Astrocyte (in vitro differentiated cells and primary cell): ENCODE results near the gene PDE4A. TPM values are rescaled to one million over a fixed set of nuclear protein-coding genes. Genes with fewer than 3 reads are reported as not detected.

ENCODE experiments used
- DNase-seq: peaks from one replicate; pipeline ENCODE4 v3.0.0-alpha.2; 2010; ENCODE audit warnings: low read depth
- FAIRE-seq: peaks from 2 replicates; lab custom pipeline; 2011; peaks lifted over from hg19 to GRCh38; lab: Jason Lieb, UNC
- H2AFZ ChIP-seq: 2 replicates; pipeline ENCODE4 v1.6.0; 2012; ENCODE audit warnings: low read depth, low read length, inconsistent platforms
- H3K27ac ChIP-seq: 2 replicates; pipeline ENCODE4 v1.5.1; 2011; ENCODE audit warnings: low read depth, low read length, inconsistent platforms
- H3K27me3 ChIP-seq: 2 replicates; pipeline ENCODE4 v1.6.0; 2011; ENCODE audit warnings: low read length, inconsistent platforms; ENCODE audit not compliant: insufficient read depth
- H3K36me3 ChIP-seq: 2 replicates; pipeline ENCODE4 v1.5.1; 2011; ENCODE audit warnings: low read length, inconsistent platforms; ENCODE audit not compliant: insufficient read depth
- H3K4me1 ChIP-seq: 2 replicates; pipeline ENCODE4 v1.5.1; 2011; ENCODE audit warnings: low read length, inconsistent platforms; ENCODE audit not compliant: insufficient read depth
- H3K4me2 ChIP-seq: 2 replicates; pipeline ENCODE4 v1.6.0; 2012; ENCODE audit warnings: low read length, inconsistent platforms
- H3K4me3 ChIP-seq: 2 replicates; pipeline ENCODE4 v1.5.1; 2011; ENCODE audit warnings: low read depth, mild to moderate bottlenecking, low read length, inconsistent platforms; ENCODE audit not compliant: insufficient read depth
- H3K79me2 ChIP-seq: 2 replicates; pipeline ENCODE4 v1.6.0; 2012; ENCODE audit warnings: mild to moderate bottlenecking, low read length, inconsistent platforms; ENCODE audit not compliant: insufficient read depth
- H3K9ac ChIP-seq: 2 replicates; pipeline ENCODE4 v1.6.0; 2012; ENCODE audit warnings: mild to moderate bottlenecking, low read length, inconsistent platforms
- H3K9me3 ChIP-seq: 2 replicates; pipeline ENCODE4 v1.5.1; 2012; ENCODE audit warnings: low read depth, mild to moderate bottlenecking, low read length, inconsistent platforms; ENCODE audit not compliant: insufficient read depth
- H4K20me1 ChIP-seq: 2 replicates; pipeline ENCODE4 v1.6.0; 2012; ENCODE audit warnings: low read length, inconsistent platforms; ENCODE audit not compliant: insufficient read depth
- H3K27ac Mint-ChIP-seq: one replicate; pipeline ENCODE4 v1.8.0; 2021; ENCODE audit warnings: mild to moderate bottlenecking, mixed read lengths; ENCODE audit not compliant: unreplicated experiment
- H3K27me3 Mint-ChIP-seq: one replicate; pipeline ENCODE4 v1.8.0; 2021; ENCODE audit warnings: low read depth, mixed read lengths; ENCODE audit not compliant: unreplicated experiment
- H3K36me3 Mint-ChIP-seq: one replicate; pipeline ENCODE4 v1.8.0; 2021; ENCODE audit warnings: low read depth, mixed read lengths; ENCODE audit not compliant: unreplicated experiment
- H3K4me1 Mint-ChIP-seq: one replicate; pipeline ENCODE4 v1.8.0; 2021; ENCODE audit warnings: low read depth, mixed read lengths; ENCODE audit not compliant: unreplicated experiment
- H3K4me3 Mint-ChIP-seq: one replicate; pipeline ENCODE4 v1.8.0; 2021; ENCODE audit warnings: mild to moderate bottlenecking, moderate library complexity, mixed read lengths; ENCODE audit not compliant: unreplicated experiment
- H3K9me3 Mint-ChIP-seq: one replicate; pipeline ENCODE4 v1.8.0; 2021; ENCODE audit warnings: mild to moderate bottlenecking, mixed read lengths; ENCODE audit not compliant: unreplicated experiment
- EZH2 ChIP-seq: IDR thresholded peaks from 2 replicates; pipeline ENCODE4 v1.6.1; 2012; ENCODE audit warnings: mild to moderate bottlenecking, low read length, inconsistent platforms; ENCODE audit not compliant: insufficient read depth
- total RNA-seq: library from RNA; stranded (reverse); gene quantifications from 2 replicates; pipeline ENCODE4 v1.2.1, GENCODE V29; 2021
- TF ChIP-seq, protein P1 (sequence below): IDR thresholded peaks from 2 replicates; pipeline ENCODE4 v1.5.1; 2011; ENCODE audit warnings: low read depth, mild to moderate bottlenecking, inconsistent platforms, low read length, moderate library complexity; ENCODE audit not compliant: insufficient read depth

The PDE4A gene
- total RNA-seq, 1 donor from 2014 or later, result 3.2 TPM

- Mint-ChIP-seq H3K36me3 (peaks cover 5% of the 10 kb centered on the region), H3K27ac (no peak overlapping the region), H3K9me3 (no peaks in the 10 kb centered on the region), H3K27me3 (peaks cover 3% of the 10 kb centered on the region), H3K4me1 (no peaks in the 10 kb centered on the region), H3K4me3 (peak overlapping the region; percentile 70)
- no peak for TF ChIP-seq EZH2
- FAIRE-seq (no peak), DNase-seq (no peak)
- Histone ChIP-seq H3K79me2 (no peaks in the 10 kb centered on the region), H3K9me3 (no peaks in the 10 kb centered on the region), H3K36me3 (no peaks in the 10 kb centered on the region), H3K4me2 (no peak overlapping the region), H3K4me3 (no peak overlapping the region), H3K27me3 (no peaks in the 10 kb centered on the region), H3K9ac (no peak overlapping the region), H3K27ac (no peak overlapping the region), H4K20me1 (no peaks in the 10 kb centered on the region), H2AFZ (no peak overlapping the region), H3K4me1 (peaks cover 9% of the 10 kb centered on the region)
These were observed 42.2 kb downstream of the PDE4A start for GRCh38 chr19:10462557-10462956.

DNA sequence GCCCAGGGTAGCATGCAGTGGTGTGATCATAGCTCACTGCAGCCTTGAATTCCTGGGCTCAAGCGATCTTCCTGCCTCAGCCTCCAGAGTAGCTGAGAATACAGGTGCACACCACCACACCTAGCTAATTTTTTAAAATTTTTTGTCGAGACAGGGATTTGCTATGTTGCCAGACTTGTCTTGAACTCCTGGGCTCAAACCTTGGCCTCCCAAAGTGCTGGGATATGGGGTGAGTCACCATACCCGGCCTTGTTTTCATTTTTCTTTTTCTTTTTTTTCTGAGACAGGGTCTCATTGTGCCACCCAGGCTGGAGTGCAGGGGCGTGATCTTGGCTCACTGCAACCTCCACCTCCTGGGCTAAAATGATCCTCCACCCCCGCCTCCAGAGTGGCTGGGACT is 44.1 kb downstream of the PDE4A start:
- Mint-ChIP-seq H3K36me3 (peaks cover 4% of the 10 kb centered on the region), H3K9me3 (no peaks in the 10 kb centered on the region), H3K4me1 (no peaks in the 10 kb centered on the region), H3K4me3 (no peak overlapping the region), H3K27me3 (peaks cover 11% of the 10 kb centered on the region), H3K27ac (no peak overlapping the region)
- H3K9ac ChIP-seq, result no peak overlapping the region
- peaks cover 6% of the 10 kb centered on the region for H3K4me1 ChIP-seq
- H3K9me3 ChIP-seq, result no peaks in the 10 kb centered on the region
- H4K20me1 ChIP-seq, result no peaks in the 10 kb centered on the region
- no peak for TF ChIP-seq EZH2
- TF ChIP-seq, protein P1, sequence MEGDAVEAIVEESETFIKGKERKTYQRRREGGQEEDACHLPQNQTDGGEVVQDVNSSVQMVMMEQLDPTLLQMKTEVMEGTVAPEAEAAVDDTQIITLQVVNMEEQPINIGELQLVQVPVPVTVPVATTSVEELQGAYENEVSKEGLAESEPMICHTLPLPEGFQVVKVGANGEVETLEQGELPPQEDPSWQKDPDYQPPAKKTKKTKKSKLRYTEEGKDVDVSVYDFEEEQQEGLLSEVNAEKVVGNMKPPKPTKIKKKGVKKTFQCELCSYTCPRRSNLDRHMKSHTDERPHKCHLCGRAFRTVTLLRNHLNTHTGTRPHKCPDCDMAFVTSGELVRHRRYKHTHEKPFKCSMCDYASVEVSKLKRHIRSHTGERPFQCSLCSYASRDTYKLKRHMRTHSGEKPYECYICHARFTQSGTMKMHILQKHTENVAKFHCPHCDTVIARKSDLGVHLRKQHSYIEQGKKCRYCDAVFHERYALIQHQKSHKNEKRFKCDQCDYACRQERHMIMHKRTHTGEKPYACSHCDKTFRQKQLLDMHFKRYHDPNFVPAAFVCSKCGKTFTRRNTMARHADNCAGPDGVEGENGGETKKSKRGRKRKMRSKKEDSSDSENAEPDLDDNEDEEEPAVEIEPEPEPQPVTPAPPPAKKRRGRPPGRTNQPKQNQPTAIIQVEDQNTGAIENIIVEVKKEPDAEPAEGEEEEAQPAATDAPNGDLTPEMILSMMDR, result no peak
- FAIRE-seq (no peak), DNase-seq (no peak)
- H2AFZ ChIP-seq, result no peak overlapping the region
- no peak overlapping the region for H3K4me3 ChIP-seq
- H3K36me3 ChIP-seq, result no peaks in the 10 kb centered on the region
- H3K27ac ChIP-seq, result no peak overlapping the region
- no peaks in the 10 kb centered on the region for H3K79me2 ChIP-seq
- H3K4me2 ChIP-seq, result no peak overlapping the region
- no peaks in the 10 kb centered on the region for H3K27me3 ChIP-seq

- no peak overlapping the region for H3K9ac ChIP-seq
- TF ChIP-seq EZH2, result no peak
- TF ChIP-seq, protein P1, result no peak
- Mint-ChIP-seq H3K4me3 (no peak overlapping the region), H3K27ac (no peak overlapping the region), H3K4me1 (no peaks in the 10 kb centered on the region), H3K27me3 (peaks cover 11% of the 10 kb centered on the region), H3K36me3 (peaks cover 4% of the 10 kb centered on the region), H3K9me3 (no peaks in the 10 kb centered on the region)
- H2AFZ ChIP-seq, result no peak overlapping the region
- H3K9me3 ChIP-seq, result no peaks in the 10 kb centered on the region
- no peaks in the 10 kb centered on the region for H3K4me1 ChIP-seq
- no peak overlapping the region for H3K4me2 ChIP-seq
- no peaks in the 10 kb centered on the region for H3K27me3 ChIP-seq
- FAIRE-seq (no peak), DNase-seq (no peak)
- H3K79me2 ChIP-seq, result no peaks in the 10 kb centered on the region
- no peaks in the 10 kb centered on the region for H3K36me3 ChIP-seq
- no peaks in the 10 kb centered on the region for H4K20me1 ChIP-seq
- no peak overlapping the region for H3K27ac ChIP-seq
- no peak overlapping the region for H3K4me3 ChIP-seq
These were observed 46.9 kb downstream of the PDE4A start for GRCh38 chr19:10467104-10467706.
